Endothelial cell of umbilical vein (primary cell): ENCODE data around the gene POLR3A. TPM values are rescaled to one million over a fixed set of nuclear protein-coding genes. Genes with fewer than 3 reads are reported as not detected.
A peak's percentile ranks its signal among the peaks of the same experiment; 100 is the strongest.

Source experiments
- BruUV-seq: library from RNA; stranded (reverse); fragments of 400-500 nt; replicated peaks from 2 replicates; lab custom pipeline; 2021; lab: Mats Ljungman, UMichigan
- CTCF ChIA-PET: fragments of 300-600, 350-600 bp; sonication (Branson Sonifier 250); formaldehyde crosslinking; loops from one replicate; lab custom pipeline; 2021; ENCODE audit warnings: antibody characterized with exemption, inconsistent platforms; lab: Charles Lee
- POLR2A ChIA-PET: fragments of 300-600, 350-600 bp; sonication (Branson Sonifier 250); formaldehyde crosslinking; loops from one replicate; lab custom pipeline; 2021; ENCODE audit warnings: antibody characterized with exemption, inconsistent platforms; lab: Charles Lee
- DNase-seq: peaks from one replicate; pipeline ENCODE4 v3.0.0-alpha.2; 2011; ENCODE audit warnings: low read depth, low spot score
- FAIRE-seq: peaks from 2 replicates; lab custom pipeline; 2011; peaks lifted over from hg19 to GRCh38; lab: Jason Lieb, UNC
- H2AFZ ChIP-seq: 2 replicates; pipeline ENCODE4 v1.6.0; 2012; ENCODE audit warnings: low read depth, low read length, control low read depth, inconsistent platforms
- H3K27ac ChIP-seq: 2 replicates; pipeline ENCODE4 v1.5.1; 2011; ENCODE audit warnings: low read depth, mild to moderate bottlenecking, control low read depth, low read length, moderate library complexity; ENCODE audit not compliant: insufficient read depth
- H3K27me3 ChIP-seq, 2 experiments: 2 replicates each; pipeline versions ENCODE4 v1.6.0 to v1.6.1; 2011; ENCODE audit warnings: low read length in 2 of 2, mixed read lengths in 1 of 2; ENCODE audit not compliant: control insufficient read depth in 2 of 2, insufficient read depth in 2 of 2
- H3K36me3 ChIP-seq, 2 experiments: 2 replicates in 1 of 2; 3 replicates in 1 of 2; pipeline ENCODE4 v1.5.1; 2011; ENCODE audit warnings: low read length in 2 of 2, mild to moderate bottlenecking in 1 of 2, moderate library complexity in 1 of 2; ENCODE audit not compliant: control insufficient read depth in 2 of 2, insufficient read depth in 2 of 2; ENCODE audit errors: extremely low read depth in 1 of 2
- H3K4me1 ChIP-seq: 3 replicates; pipeline ENCODE4 v1.5.1; 2011; ENCODE audit warnings: mild to moderate bottlenecking, low read length; ENCODE audit not compliant: control insufficient read depth, insufficient read depth; ENCODE audit errors: extremely low read depth
- H3K4me2 ChIP-seq: 2 replicates; pipeline ENCODE4 v1.6.1; 2011; ENCODE audit warnings: low read length, control low read depth, mixed read lengths; ENCODE audit not compliant: insufficient read depth
- H3K4me3 ChIP-seq, 3 experiments: fragments of 200-600 bp in 1 of 3; sonication (generic), shearing (Covaris generic) in 1 of 3; replicated peaks in 1 of 3; 2 replicates each; pipeline ENCODE4 v1.5.1; 2011 to 2016; ENCODE audit warnings: control low read depth in 3 of 3, low read length in 3 of 3, mild to moderate bottlenecking in 2 of 3, inconsistent platforms in 1 of 3, low read depth in 1 of 3, moderate library complexity in 1 of 3; ENCODE audit not compliant: insufficient read depth in 1 of 3
- H3K79me2 ChIP-seq: 2 replicates; pipeline ENCODE4 v1.6.0; 2012; ENCODE audit warnings: low read length, inconsistent platforms; ENCODE audit not compliant: control insufficient read depth, insufficient read depth
- H3K9ac ChIP-seq: replicated peaks from 2 replicates; pipeline ENCODE3; 2011; ENCODE audit warnings: low read length, control low read depth; ENCODE audit not compliant: insufficient read depth; ENCODE audit errors: extremely low read depth
- H3K9me1 ChIP-seq: replicated peaks from 3 replicates; pipeline ENCODE4 v1.6.0; 2011; ENCODE audit warnings: mild to moderate bottlenecking, low read length; ENCODE audit not compliant: control insufficient read depth, insufficient read depth; ENCODE audit errors: extremely low read depth
- H3K9me3 ChIP-seq: replicated peaks from 2 replicates; pipeline ENCODE4 v1.5.1; 2012; ENCODE audit warnings: low read length, inconsistent platforms; ENCODE audit not compliant: control insufficient read depth, insufficient read depth
- H4K20me1 ChIP-seq: replicated peaks from 2 replicates; pipeline ENCODE3; 2011; ENCODE audit warnings: mild to moderate bottlenecking, low read length; ENCODE audit not compliant: control insufficient read depth, insufficient read depth; ENCODE audit errors: extremely low read depth
- EZH2 ChIP-seq: IDR thresholded peaks from 2 replicates; pipeline ENCODE4 v1.6.1; 2012; ENCODE audit warnings: borderline replicate concordance, low read depth, mild to moderate bottlenecking, moderate library complexity, low read length, inconsistent platforms; ENCODE audit not compliant: severe bottlenecking
- FOS ChIP-seq: IDR thresholded peaks from 2 replicates; pipeline ENCODE4 v1.6.1; 2011; ENCODE audit warnings: mild to moderate bottlenecking, low read length, moderate library complexity, borderline replicate concordance; ENCODE audit not compliant: insufficient read depth
- GATA2 ChIP-seq: IDR thresholded peaks from 2 replicates; pipeline ENCODE4 v1.7.0; 2011; ENCODE audit warnings: low read depth, mild to moderate bottlenecking, moderate library complexity, mixed read lengths, low read length; ENCODE audit not compliant: insufficient read length, insufficient read depth
- JUN ChIP-seq: IDR thresholded peaks from 2 replicates; pipeline ENCODE4 v1.6.1; 2011; ENCODE audit warnings: borderline replicate concordance, low read depth; ENCODE audit not compliant: insufficient read length, insufficient read depth
- MYC ChIP-seq: IDR thresholded peaks from one replicate; pipeline ENCODE4 v1.6.1; 2011; ENCODE audit warnings: mild to moderate bottlenecking, low read depth, low read length
- POLR2A ChIP-seq: IDR thresholded peaks from 2 replicates; pipeline ENCODE4 v1.6.1; 2012; ENCODE audit warnings: low read depth, mild to moderate bottlenecking, control low read depth, low read length
- POLR2AphosphoS5 ChIP-seq: IDR thresholded peaks from 2 replicates; pipeline ENCODE4 v1.6.1; 2012; ENCODE audit warnings: low read depth, mild to moderate bottlenecking, control low read depth, low read length, moderate library complexity; ENCODE audit not compliant: insufficient read depth
- dilution Hi-C: fragments of 300-500 bp; cut with MboI; formaldehyde crosslinking; loops from one replicate; pipeline ENCODE4 v1.15.0; 2019; ENCODE audit warnings: low sequenced_read_pairs; ENCODE audit not compliant: extremely low pct_ligation_motif_present
- intact Hi-C: fragments of 100-400 bp; cut with micrococcal nuclease; formaldehyde crosslinking; loops from one replicate; pipeline ENCODE4 v1.10.0; 2022
- polyA plus RNA-seq, 4 experiments: library from polyadenylated mRNA; depleted of rRNA in 3 of 4; stranded (reverse) in 3 of 4; unstranded in 1 of 4; fragments of >200 nt; gene quantifications; 2 replicates each; pipeline versions ENCODE4 v1.2.1 to v1.2.3, GENCODE V29; 2011 to 2012; ENCODE audit warnings: missing spikeins in 1 of 4
- total RNA-seq: library from RNA; stranded (reverse); gene quantifications from 2 replicates; pipeline ENCODE4 v1.2.3, GENCODE V29; 2021
- TF ChIP-seq, protein P1 (sequence below), 2 donors: IDR thresholded peaks; 1 replicate in 1 of 2; 2 replicates in 1 of 2; pipeline ENCODE4 v1.5.1; 2011; ENCODE audit warnings: low read length in 2 of 2, mild to moderate bottlenecking in 2 of 2, moderate library complexity in 2 of 2, control low read depth in 1 of 2, inconsistent platforms in 1 of 2, low read depth in 1 of 2; ENCODE audit not compliant: insufficient read depth in 1 of 2; ENCODE audit errors: extremely low read depth in 1 of 2
- TF ChIP-seq, protein P2 (sequence below): IDR thresholded peaks from 2 replicates; pipeline ENCODE4 v1.6.1; 2011; ENCODE audit not compliant: insufficient read depth, insufficient read length

The POLR3A gene
- total and polyA plus RNA-seq, 2 donors (not counting 3 experiments of a cell fraction or from before 2014, with no cell fraction given): 9.5 to 25.3 TPM

DNA sequence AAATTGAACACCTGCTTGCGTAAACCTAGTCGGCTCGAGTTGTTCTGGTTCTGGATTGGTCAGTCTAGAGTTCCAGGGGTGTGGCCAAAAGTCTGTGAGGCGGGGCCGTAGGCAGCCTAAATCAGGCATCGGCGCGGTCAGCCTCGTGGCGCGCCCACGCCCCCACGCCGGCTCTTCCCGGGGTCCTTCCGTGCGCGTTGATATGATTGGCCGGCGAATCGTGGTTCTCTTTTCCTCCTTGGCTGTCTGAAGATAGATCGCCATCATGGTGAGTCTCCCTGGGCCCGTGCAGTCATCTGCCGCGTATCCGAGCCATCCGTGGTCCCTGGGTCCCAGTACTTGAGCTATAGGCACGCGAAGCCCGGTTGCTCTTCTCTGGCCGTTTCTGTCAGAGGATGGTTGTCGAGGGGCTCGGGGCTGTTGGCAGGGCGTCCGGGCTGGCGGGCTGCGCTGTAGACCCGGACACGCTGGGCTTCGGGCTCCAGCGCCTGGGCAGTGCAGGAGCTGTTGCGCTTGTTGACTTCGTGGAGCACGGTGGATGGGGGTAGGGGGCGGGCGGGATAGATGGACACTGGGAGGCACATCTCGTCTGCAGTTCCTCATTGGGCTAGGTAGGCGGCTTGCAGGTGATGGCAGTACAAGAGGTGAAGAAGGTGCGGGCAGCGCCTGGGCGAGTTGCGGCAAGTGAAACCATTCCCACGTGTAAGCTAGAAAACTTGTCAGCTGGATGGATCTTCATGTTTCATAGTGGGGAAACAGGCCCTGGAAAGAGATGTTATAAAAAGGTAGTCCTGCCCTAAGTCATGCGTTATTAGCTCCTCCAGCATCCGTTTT, 4.5 kb upstream of the POLR3A start, which contains the start of gene RPS24:
Gene RPS24 (plus strand): TSS at position 227 of the 834 bp plus-strand sequence. CDS start 39 bp downstream, at position 266.
- H3K4me2 ChIP-seq: peak within 1 kb of the TSS; percentile 86
- H3K4me3 ChIP-seq: peak within 1 kb of the TSS; percentile 27 to 91 (median 68)
- H3K79me2 ChIP-seq: peaks cover 55% of the 10 kb centered on the region
- ChIA-PET POLR2A (interaction anchor here (0.5 kb wide), 2 partner anchors 13 to 263 kb away, joined by 3 to 8 read pairs; no protein-coding TSS in a partner anchor), CTCF (no interaction called here)
- peaks cover 43% of the 10 kb centered on the region for H3K4me1 ChIP-seq
- H3K9me1 ChIP-seq: no peaks in the 10 kb centered on the region
- H3K27ac ChIP-seq: peak within 1 kb of the TSS; percentile 34
- peaks cover 8% of the 10 kb centered on the region for H4K20me1 ChIP-seq
- DNase-seq: peak; percentile 98
- BruUV-seq: no TSS peak
- peaks cover 17 to 27% of the 10 kb centered on the region in 2 experiments for H3K36me3 ChIP-seq
- peak within 1 kb of the TSS; percentile 84 for H3K9ac ChIP-seq
- no peaks in the 10 kb centered on the region for H3K9me3 ChIP-seq
- FAIRE-seq: peak; percentile 97
- dilution Hi-C loops: no loop called here
- intact Hi-C loops: loop anchor here (1.0 to 5.0 kb wide), 2 partner anchors 188 to 938 kb away; no protein-coding TSS in a partner anchor
- TF ChIP-seq JUN (no peak), MYC (peak; percentile 1), GATA2 (no peak), POLR2AphosphoS5 (peak; percentile 99), EZH2 (no peak), FOS (no peak), POLR2A (peak; percentile 99)
- TF ChIP-seq, protein P1, sequence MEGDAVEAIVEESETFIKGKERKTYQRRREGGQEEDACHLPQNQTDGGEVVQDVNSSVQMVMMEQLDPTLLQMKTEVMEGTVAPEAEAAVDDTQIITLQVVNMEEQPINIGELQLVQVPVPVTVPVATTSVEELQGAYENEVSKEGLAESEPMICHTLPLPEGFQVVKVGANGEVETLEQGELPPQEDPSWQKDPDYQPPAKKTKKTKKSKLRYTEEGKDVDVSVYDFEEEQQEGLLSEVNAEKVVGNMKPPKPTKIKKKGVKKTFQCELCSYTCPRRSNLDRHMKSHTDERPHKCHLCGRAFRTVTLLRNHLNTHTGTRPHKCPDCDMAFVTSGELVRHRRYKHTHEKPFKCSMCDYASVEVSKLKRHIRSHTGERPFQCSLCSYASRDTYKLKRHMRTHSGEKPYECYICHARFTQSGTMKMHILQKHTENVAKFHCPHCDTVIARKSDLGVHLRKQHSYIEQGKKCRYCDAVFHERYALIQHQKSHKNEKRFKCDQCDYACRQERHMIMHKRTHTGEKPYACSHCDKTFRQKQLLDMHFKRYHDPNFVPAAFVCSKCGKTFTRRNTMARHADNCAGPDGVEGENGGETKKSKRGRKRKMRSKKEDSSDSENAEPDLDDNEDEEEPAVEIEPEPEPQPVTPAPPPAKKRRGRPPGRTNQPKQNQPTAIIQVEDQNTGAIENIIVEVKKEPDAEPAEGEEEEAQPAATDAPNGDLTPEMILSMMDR (IDR thresholded peaks at IDR 0.05; ENCODE audit: extremely low read depth in 1 of 2, insufficient read depth in 1 of 2, low read depth in 1 of 2, low read length in 2 of 2): no peak
- TF ChIP-seq, protein P2, sequence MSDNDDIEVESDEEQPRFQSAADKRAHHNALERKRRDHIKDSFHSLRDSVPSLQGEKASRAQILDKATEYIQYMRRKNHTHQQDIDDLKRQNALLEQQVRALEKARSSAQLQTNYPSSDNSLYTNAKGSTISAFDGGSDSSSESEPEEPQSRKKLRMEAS: peak; percentile 45
- peak within 1 kb of the TSS; percentile 48 for H2AFZ ChIP-seq
- H3K27me3 ChIP-seq: no peaks in the 10 kb centered on the region
